Liver (tissue), 9 donors: ENCODE data around the gene CCDC9B. TPM values are rescaled to one million over a fixed set of nuclear protein-coding genes. Genes with fewer than 3 reads are reported as not detected.

Experiments
- DNase-seq: peaks from one replicate; pipeline ENCODE4 v3.0.0-alpha.2; 2017; ENCODE audit warnings: low spot score
- H3K27ac ChIP-seq, 2 donors: one replicate each; pipeline ENCODE4 v1.7.0; 2013; ENCODE audit warnings: inconsistent platforms in 2 of 2, low read length in 2 of 2, control low read depth in 1 of 2, low read depth in 1 of 2, mild to moderate bottlenecking in 1 of 2
- H3K27me3 ChIP-seq, 4 donors: one replicate each; pipeline versions ENCODE4 v1.6.1 to v1.7.0; 2013; ENCODE audit warnings: low read length in 3 of 4, inconsistent platforms in 1 of 4, mild to moderate bottlenecking in 1 of 4, moderate library complexity in 1 of 4; ENCODE audit not compliant: control insufficient read depth in 4 of 4, insufficient read depth in 4 of 4
- H3K36me3 ChIP-seq, 4 donors: one replicate each; pipeline versions ENCODE4 v1.6.1 to v1.7.0; 2013; ENCODE audit warnings: low read length in 3 of 4, mild to moderate bottlenecking in 3 of 4, low read depth in 1 of 4, moderate library complexity in 1 of 4; ENCODE audit not compliant: control insufficient read depth in 4 of 4, insufficient read depth in 3 of 4
- H3K4me1 ChIP-seq, 4 donors: one replicate each; pipeline versions ENCODE4 v1.6.1 to v1.7.0; 2013; ENCODE audit warnings: low read length in 3 of 4, mild to moderate bottlenecking in 3 of 4, moderate library complexity in 1 of 4; ENCODE audit not compliant: control insufficient read depth in 4 of 4, insufficient read depth in 4 of 4
- H3K4me3 ChIP-seq, 3 donors: one replicate each; pipeline versions ENCODE4 v1.6.1 to v1.7.0; 2013; ENCODE audit warnings: low read length in 3 of 3, control low read depth in 1 of 3, low read depth in 1 of 3, mild to moderate bottlenecking in 1 of 3
- H3K9ac ChIP-seq, 2 donors: one replicate each; pipeline ENCODE4 v1.7.0; 2013; ENCODE audit warnings: low read length in 2 of 2, mild to moderate bottlenecking in 2 of 2, moderate library complexity in 2 of 2, control low read depth in 1 of 2, low read depth in 1 of 2
- H3K9me3 ChIP-seq, 4 donors: one replicate each; pipeline versions ENCODE4 v1.6.1 to v1.7.0; 2013; ENCODE audit warnings: low read length in 3 of 4; ENCODE audit not compliant: control insufficient read depth in 4 of 4
- ATF3 ChIP-seq: IDR thresholded peaks from 2 replicates; pipeline ENCODE4 v1.6.1; 2016; ENCODE audit warnings: antibody characterized with exemption
- CTCF ChIP-seq: fragments of 150-350 bp; IDR thresholded peaks from 2 replicates; pipeline ENCODE4 v1.5.1; 2017; ENCODE audit warnings: improper control_type of control experiment, low read depth, low read length; ENCODE audit not compliant: missing input control
- EGR1 ChIP-seq, 2 donors: IDR thresholded peaks; 2 replicates each; pipeline ENCODE4 v1.6.1; 2016 to 2018; ENCODE audit warnings: antibody characterized with exemption in 2 of 2, low read depth in 2 of 2
- FOXA1 ChIP-seq: IDR thresholded peaks from 2 replicates; pipeline ENCODE4 v1.6.1; 2016; ENCODE audit warnings: antibody characterized with exemption
- GABPA ChIP-seq, 2 donors: IDR thresholded peaks in 1 of 2; conservative IDR thresholded peaks in 1 of 2; 2 replicates each; pipeline ENCODE4 v1.6.1; 2016; ENCODE audit warnings: antibody characterized with exemption in 2 of 2, mild to moderate bottlenecking in 1 of 2, moderate library complexity in 1 of 2
- HNF4A ChIP-seq, 2 donors: conservative IDR thresholded peaks; 2 replicates each; pipeline ENCODE4 v1.6.1; 2016; ENCODE audit warnings: antibody characterized with exemption in 2 of 2, mild to moderate bottlenecking in 2 of 2
- HNF4G ChIP-seq: IDR thresholded peaks from 2 replicates; pipeline ENCODE4 v1.6.1; 2016; ENCODE audit warnings: antibody characterized with exemption
- NR2F2 ChIP-seq: IDR thresholded peaks from 2 replicates; pipeline ENCODE4 v1.6.1; 2016; ENCODE audit warnings: antibody characterized with exemption
- RAD21 ChIP-seq, 2 donors: IDR thresholded peaks; 2 replicates each; pipeline ENCODE4 v1.6.1; 2016; ENCODE audit warnings: antibody characterized with exemption in 2 of 2, mild to moderate bottlenecking in 2 of 2
- REST ChIP-seq: IDR thresholded peaks from 2 replicates; pipeline ENCODE4 v1.6.1; 2016; ENCODE audit warnings: antibody characterized with exemption, mild to moderate bottlenecking
- RXRA ChIP-seq, 2 donors: IDR thresholded peaks; 2 replicates each; pipeline ENCODE4 v1.6.1; 2017 to 2018; ENCODE audit warnings: antibody characterized with exemption in 2 of 2, mild to moderate bottlenecking in 1 of 2
- SP1 ChIP-seq: IDR thresholded peaks from 2 replicates; pipeline ENCODE4 v1.6.1; 2018; ENCODE audit warnings: antibody characterized with exemption, mild to moderate bottlenecking
- YY1 ChIP-seq: IDR thresholded peaks from 2 replicates; pipeline ENCODE4 v1.6.1; 2016; ENCODE audit warnings: antibody characterized with exemption, mild to moderate bottlenecking
- ZBTB33 ChIP-seq: IDR thresholded peaks from 2 replicates; pipeline ENCODE4 v1.6.1; 2016; ENCODE audit warnings: antibody characterized with exemption
- WGBS: extraction: QIAGEN DNeasy Blood & Tissue Kit; methylation state at CpG from one replicate; pipeline ENCODE4 v1.1.7; 2013; 5-methylcytosine and 5-hydroxymethylcytosine counted together
- polyA plus RNA-seq, 2 donors: library from polyadenylated mRNA; stranded (reverse) in 1 of 2; unstranded in 1 of 2; fragments of 200-250 nt in 1 of 2; fragments of >200 nt in 1 of 2; fragmentation: Nextera tagmentation in 1 of 2; extraction: Ambion mirVana in 1 of 2; gene quantifications; one replicate each; pipeline versions ENCODE4 v1.2.1 to v1.2.3, GENCODE V29; 2013 to 2015
- total RNA-seq, 2 donors: library from RNA; depleted of rRNA; stranded (reverse); fragments of >200 nt; gene quantifications; one replicate each; pipeline ENCODE4 v1.2.3, GENCODE V29; 2014
- donor health status: healthy.
- donor health status: healthy.
- donor health status: healthy.
- donor health status: healthy.
- donor health status: healthy.

CCDC9B gene
- total and polyA plus RNA-seq, 4 donors = 0.43 to 4.4 (median 0.73) TPM

- no peaks in the 10 kb centered on the region for H3K27me3 ChIP-seq
- peaks cover 0 to under 1% (median 0%) of the 10 kb centered on the region in 4 donors for H3K4me1 ChIP-seq
- no peaks in the 10 kb centered on the region for H3K36me3 ChIP-seq
- TF ChIP-seq EGR1 (IDR thresholded peaks at IDR 0.05; ENCODE audit: low read depth in 2 of 2) (no peak), NR2F2 (no peak), RAD21 (IDR thresholded peaks at IDR 0.05) (no peak), ZBTB33 (no peak), GABPA (IDR thresholded peaks at IDR 0.05 in 1 of 2, conservative IDR thresholded peaks at IDR 0.05 in 1 of 2) (no peak), CTCF (no peak), RXRA (IDR thresholded peaks at IDR 0.05) (no peak), FOXA1 (no peak), YY1 (no peak), HNF4G (no peak), SP1 (no peak), REST (no peak), ATF3 (no peak)
- H3K27ac ChIP-seq = no peak overlapping the region
- 83% methylated on average over 4 of the region's 4 CpGs for WGBS
- H3K4me3 ChIP-seq = no peak overlapping the region
- H3K9ac ChIP-seq = no peak overlapping the region
- no peak for DNase-seq
- H3K9me3 ChIP-seq = no peaks in the 10 kb centered on the region
Measured at GRCh38 chr15:40314723-40315276, 25.9 kb downstream of the CCDC9B start.

GRCh38 chr15:40313531-40314398 is 27.0 kb downstream of the CCDC9B start:
- WGBS = 61% methylated on average over 10 of the region's 10 CpGs
- Histone ChIP-seq H3K27me3 (no peaks in the 10 kb centered on the region), H3K27ac (no peak overlapping the region), H3K4me3 (no peak overlapping the region), H3K9ac (no peak overlapping the region), H3K36me3 (no peaks in the 10 kb centered on the region), H3K9me3 (no peaks in the 10 kb centered on the region), H3K4me1 (peaks cover 0 to 7% (median 2%) of the 10 kb centered on the region in 4 donors)
- no peak for DNase-seq
- TF ChIP-seq ZBTB33 (no peak), REST (no peak), RXRA (IDR thresholded peaks at IDR 0.05) (no peak), NR2F2 (no peak), YY1 (no peak), FOXA1 (no peak), HNF4A (conservative IDR thresholded peaks at IDR 0.05) (no peak), EGR1 (IDR thresholded peaks at IDR 0.05; ENCODE audit: low read depth in 2 of 2) (no peak), ATF3 (no peak)
